Caki2 (cell line): ENCODE data around the gene HGF. TPM values are rescaled to one million over a fixed set of nuclear protein-coding genes. Genes with fewer than 3 reads are reported as not detected.
"Not testable (repeated sequence)": the region's sequence is repeated elsewhere in the genome, so short reads cannot be mapped to it uniquely, and the experiment has no call there.

Experiments used
- DNase-seq: peaks from one replicate; pipeline ENCODE4 v3.0.0-alpha.2; 2015; ENCODE audit warnings: low read depth
- in situ Hi-C: cut with HindIII; loops from 2 replicates; pipeline ENCODE4 v1.10.0; 2016; ENCODE audit warnings: low sequenced_read_pairs, low pct_unique_long_range_greater_than_20kb, mixed read lengths
- total RNA-seq: library from RNA; depleted of rRNA; stranded (reverse); fragments of >200 nt; shearing (Covaris generic); gene quantifications from 2 replicates; pipeline ENCODE4 v1.2.3, GENCODE V29; 2014; ENCODE audit warnings: low replicate concordance; rRNA removed

The HGF gene
- not detected in 2 replicates for total RNA-seq

DNA sequence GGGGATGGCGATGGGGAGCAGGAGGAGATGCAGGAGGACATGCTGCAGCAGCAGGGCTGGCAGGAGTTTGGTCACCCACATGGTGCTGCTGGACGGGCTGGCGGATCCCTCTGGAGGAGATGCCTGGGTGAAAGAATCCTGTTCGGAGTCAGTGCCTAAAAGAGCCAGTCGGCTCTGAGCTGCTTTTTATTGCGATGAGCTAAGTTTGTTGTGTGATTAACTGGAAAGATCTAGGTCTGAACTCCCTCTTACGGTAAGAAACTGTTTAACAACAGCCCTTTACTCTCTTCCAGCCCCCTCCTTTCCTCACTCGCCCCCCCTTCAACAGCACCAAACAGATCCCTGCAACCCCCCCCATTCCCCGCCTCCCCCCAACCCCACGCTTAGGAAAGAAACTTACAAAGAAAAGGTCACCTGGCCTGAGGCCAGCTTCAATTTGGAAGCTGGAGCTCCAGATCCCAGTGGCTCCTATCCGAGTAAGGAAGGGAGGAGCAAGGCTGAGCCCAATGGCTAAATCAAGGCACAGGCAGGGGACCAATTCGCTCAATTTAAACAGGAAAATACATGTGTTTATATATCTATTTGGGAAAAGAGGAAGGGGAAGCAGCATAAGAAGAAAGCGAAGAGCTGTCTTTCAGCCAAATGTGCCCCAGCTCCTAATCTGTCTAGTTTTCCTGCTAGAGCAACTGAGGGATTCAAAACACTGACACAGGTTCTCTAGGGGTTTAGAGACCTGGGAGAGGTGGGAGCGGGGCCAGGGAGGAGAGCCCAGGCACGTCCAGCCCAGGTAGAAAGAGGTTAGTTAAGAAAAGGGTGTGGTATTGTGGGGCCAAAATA lies at the start of gene HGF:
TSS of gene HGF (minus strand) at position 157 of the 837 bp plus-strand sequence. CDS start at position 81, 76 bp downstream.
- in situ Hi-C loops = no loop called here
- no peak for DNase-seq

DNA sequence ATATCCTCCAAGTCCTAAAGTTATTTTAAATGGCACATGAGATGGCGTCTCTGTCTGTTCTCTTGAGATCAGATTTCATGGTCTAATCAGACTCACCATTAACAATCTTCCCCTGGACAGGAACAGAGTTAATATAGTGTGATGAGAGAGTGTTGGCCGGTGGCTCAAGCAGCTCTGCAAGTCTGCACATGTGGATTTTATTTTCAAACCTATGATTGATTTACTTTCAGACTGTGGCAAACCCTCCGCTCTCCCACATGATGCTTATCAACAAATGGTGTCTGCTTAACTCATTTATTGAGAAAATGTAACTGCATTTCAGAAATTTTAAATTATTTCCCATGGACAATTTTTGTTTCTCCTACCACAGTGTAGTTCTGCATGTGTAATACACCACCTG lies 46.5 kb upstream of the HGF start:
- no peak for DNase-seq
- in situ Hi-C loops = no loop called here

DNA sequence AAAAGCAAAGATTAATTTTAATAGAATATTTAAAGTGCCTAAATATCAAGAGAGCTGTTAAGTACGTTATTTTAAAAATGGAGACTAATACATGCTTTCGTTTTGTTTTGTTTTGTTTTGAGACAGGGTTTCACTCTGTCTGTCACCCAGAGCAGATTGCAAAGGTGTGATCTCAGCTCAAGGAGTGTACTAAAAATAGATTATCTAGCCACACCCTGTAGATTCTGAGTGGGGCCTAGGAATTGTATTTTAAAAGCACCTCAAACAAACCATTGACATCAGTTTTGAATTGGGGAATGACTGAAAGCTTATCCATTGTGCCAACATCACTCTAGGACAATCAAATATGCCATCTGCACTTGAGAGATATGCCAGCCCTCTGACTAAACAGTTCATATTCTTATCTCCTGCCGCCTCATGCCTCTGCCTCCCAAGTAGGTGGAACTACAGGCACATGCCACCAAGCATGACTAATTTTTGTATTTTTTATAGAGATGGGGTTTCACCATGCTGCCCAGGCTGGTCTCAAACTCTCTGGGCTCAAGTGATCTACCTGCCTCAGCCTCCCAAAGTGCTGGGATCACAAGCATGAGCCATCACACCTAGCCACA lies 43.1 kb upstream of the HGF start:
- DNase-seq, in situ Hi-C loops: not testable (repeated sequence)

DNA sequence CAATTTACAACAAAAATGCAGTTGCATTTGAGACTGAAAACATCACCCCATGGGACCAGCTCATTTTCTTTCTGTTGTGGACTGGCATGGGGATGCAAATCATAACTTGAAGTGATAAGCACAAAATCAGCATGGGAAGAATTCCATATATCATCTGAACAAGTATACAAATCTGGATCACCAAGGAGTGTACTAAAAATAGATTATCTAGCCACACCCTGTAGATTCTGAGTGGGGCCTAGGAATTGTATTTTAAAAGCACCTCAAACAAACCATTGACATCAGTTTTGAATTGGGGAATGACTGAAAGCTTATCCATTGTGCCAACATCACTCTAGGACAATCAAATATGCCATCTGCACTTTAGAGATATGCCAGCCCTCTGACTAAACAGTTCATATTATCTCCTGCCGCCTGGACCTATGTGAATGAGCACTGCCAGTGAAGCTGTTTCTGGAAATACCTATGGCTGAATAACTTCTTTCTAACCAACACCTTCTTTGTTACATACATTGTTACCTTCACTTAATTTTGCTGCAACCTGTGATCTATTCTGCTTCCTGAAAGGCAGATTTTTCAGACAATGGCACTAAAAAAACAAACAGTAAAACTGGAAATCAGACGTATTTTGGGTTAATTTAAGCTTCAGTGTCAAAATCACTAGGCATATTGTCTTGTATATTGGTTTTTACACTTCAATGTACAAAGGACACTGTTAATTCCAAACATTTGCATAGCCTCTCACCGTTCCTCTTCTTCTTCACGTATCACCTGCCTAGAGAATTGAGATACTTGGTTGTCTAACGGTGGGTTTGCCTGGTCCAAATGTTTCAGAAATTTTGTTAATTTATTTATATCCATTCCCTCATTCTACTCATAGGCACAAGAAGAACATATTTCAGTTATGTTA lies 42.4 kb upstream of the HGF start:
- in situ Hi-C loops = no loop called here
- DNase-seq = no peak

DNA sequence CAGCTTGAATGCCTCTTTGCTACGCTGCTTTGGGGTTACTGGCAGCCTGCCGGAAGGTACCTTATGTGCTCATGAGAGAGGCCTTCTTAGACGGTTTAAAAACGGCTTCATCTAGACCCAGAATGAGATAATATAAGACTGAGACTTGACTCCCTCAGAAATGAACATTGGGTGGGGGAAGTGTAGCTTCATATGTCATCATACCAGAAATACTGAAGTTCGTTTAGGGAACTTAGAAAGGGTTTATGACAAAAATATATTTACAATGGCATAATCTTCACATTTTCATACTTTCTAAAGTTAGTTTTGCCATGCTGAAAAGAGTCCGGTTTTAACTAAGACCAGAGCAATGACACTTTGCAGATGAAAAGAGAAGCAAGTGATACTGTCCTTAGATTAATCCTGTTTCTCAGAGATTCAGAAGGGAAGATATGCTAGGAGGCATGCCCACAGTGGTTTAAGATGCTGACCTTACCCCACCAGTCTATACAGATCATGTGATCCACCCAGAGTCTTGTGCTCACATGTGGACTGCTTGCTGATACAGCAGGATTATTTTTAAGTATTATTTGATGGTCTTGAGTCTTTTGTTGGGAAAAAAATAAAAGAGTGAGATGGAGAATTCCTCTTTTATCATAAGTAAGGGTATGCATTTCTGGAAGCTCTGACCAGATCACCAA lies 40.8 kb upstream of the HGF start:
- in situ Hi-C loops = no loop called here
- no peak for DNase-seq

DNA sequence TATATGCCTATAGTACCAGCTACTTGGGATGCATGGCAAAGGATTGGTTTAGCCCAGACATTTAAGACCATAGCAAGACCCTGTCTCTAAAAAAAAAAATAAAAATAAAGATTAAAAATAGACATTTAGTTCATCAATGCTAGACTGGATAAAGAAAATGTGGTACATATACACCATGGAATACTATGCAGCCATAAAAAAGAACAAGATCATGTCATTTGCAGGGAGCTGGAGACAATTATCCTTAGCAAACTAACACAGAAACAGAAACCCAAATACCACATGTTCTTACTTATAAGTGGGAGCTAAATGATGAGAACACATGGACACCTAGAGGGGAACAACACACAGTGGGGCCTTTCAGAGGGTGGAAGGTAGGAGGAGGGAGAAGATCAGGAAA lies 38.5 kb upstream of the HGF start:
- in situ Hi-C loops, DNase-seq: not testable (repeated sequence)

DNA sequence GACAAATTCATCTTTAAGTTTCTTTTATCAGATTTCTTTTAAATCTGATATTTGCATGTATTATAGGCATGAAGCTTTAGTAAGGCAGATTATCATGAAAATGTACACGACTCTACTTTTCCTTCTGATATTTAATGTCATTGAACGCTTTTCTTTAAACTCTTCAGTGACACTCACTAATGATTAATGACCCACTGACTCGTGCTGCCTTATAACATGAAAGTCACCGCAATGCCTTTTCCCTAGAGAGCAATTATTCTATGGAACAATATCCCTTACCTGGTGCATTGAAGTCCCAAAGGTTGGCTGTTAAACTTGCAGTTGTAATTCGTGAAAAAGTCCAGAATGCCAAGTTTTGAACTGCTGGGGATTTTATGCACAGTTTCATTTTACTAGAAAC lies 33.4 kb upstream of the HGF start:
- in situ Hi-C loops = no loop called here
- no peak for DNase-seq

DNA sequence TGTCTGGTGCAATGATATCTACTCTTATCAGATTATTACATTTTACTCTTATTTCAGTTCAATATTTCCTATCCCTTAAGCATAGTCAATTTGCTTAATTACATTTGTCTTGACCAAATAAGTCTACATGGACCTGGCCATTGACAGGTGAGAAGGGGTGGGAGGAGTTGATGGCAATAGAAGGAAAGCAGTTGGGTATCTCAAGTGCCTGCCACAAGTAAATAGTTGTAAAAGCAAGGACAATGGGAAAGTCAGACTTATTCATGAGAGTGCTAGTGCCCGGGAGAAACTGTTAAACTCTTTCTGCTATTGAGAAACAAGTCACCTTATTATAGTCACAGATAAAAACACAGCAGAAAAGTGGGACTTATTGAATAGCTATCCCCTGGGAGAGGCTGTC lies 32.4 kb upstream of the HGF start:
- in situ Hi-C loops = no loop called here
- no peak for DNase-seq

DNA sequence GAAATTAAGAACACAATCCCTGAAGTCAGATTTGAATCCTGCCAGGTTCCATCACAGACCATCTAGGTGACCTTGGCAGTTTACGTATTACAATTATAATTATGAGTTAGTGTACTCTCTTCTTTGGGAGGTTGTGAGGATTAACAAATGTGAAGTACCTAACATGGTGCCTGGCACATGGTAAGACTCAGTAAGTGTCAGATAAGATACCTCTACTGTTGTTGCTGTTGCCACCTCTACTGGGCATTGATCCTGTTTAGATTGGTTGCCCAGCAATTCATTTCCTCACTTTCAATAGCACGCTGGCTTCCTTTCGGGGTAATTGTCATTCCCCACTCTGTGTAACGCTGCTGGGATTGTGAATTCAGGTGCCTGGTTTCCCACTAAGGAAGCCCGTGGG lies 31.7 kb upstream of the HGF start:
- in situ Hi-C loops = no loop called here
- no peak for DNase-seq

DNA sequence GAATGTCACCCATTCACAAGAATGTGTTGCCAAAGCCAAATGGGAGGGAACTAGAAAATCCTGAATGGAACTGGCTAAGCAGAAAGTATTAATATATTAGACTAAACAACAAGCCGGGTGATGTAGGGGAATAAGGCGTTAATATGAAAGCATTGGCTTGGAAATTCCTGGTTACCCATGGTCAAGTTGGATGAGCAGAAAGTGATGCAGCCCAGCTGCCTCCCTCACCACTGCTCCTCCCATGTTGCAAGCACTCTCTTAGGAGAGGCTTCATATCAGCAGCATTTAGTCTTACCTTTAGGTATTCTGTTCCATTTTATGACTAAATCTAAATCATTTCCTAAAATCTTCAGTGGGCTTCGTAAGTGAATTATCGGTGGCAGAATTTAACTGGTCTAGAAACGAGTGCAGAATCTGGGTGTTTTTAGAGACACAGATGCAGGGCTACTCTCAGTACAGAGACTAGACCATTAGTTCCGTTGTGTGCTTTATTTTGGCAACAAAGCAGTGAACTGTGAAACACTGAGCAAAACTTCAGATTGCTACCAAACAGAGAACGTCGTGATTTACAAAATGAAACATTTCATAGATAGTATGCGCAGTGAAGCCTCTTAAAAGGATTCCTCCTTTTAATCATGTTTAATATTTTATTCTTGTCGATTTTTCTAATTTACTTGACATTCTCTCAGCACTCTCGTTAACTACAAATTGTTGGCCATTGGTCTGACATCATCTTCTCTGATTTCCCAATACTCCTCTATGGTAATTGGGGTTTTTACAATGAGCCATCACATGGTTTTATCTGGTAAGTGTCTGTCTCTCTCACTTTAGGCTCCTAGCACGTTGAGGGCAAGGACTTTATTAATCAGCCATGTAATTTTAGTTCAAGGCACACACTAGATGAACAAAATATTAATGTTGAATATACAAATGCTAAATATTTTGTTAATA lies 22.0 kb upstream of the HGF start:
- in situ Hi-C loops = no loop called here
- DNase-seq = no peak

DNA sequence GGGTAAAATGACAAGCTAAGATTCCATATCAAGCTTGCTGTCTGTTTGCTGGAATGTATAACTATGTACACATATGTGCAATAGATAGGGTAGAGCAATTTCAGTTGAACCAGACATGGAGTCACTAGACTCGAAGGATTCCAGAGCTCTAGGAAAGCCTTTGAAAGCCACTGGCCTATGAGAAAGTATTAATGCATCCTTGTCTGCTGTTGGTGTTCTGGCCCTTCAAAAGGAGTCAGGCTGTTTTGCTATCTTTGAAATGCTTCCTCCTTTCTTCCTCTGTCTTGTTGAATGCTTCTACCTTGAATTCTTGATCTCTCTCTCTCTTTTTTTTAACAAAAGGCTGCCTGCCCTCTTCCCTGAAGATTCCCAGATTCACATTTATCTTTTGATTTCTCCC lies 20.8 kb upstream of the HGF start:
- in situ Hi-C loops = no loop called here
- DNase-seq = no peak

DNA sequence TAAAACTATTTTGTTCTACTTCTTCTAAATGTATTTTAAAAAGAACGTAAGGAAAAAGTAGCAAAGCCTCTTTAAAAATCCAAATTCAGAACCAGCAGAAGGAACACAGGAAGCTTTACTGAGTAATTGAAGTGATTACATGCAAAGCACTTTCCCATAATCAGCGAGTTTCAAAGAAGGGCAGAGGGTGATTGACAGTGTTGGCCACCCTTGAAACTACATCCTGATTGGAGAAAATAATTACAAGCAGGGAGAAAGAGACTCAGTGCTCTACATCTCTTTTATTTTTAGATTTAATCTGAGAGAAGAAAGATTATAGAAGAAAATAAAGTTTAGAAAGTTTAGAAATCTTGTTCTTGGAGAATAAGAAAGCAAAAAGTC lies 20.3 kb upstream of the HGF start:
- in situ Hi-C loops = no loop called here

DNA sequence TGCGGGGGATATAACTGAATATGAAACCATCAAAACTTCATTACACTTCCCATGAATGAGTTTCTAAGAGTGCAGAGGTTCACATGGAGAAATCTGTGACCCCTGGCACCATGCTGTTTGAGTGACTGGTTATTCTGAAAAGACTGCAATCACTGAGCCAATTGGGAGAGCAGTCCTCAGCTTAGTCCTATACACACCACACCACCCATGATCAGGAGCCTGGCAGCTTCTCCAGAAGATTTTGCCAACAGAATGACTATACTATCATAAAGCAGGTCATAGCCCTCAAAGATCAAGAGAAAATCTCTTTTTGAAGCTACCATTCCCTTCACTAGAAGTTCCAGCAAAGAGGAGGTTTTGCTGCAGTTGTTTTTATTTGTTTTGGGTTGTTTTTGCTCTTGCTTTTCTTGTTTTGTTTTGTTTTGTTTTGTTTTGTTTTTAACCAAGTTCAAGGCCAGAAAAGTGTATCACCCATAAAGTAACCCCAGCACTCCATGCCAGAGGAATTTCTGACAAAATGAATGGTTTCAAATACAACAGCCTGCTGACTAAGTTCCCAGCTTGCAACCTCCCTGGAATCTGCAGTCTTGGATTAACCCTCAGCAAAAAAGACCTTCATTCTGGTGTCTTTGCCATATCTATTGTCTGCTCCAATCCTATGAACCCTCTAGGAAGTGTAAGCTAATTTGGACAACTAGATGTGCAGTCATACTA lies 19.7 kb upstream of the HGF start:
- in situ Hi-C loops = no loop called here
- no peak for DNase-seq

More for the DNA sequence above, 20.3 kb upstream of the HGF start:
- no peak for DNase-seq

DNA sequence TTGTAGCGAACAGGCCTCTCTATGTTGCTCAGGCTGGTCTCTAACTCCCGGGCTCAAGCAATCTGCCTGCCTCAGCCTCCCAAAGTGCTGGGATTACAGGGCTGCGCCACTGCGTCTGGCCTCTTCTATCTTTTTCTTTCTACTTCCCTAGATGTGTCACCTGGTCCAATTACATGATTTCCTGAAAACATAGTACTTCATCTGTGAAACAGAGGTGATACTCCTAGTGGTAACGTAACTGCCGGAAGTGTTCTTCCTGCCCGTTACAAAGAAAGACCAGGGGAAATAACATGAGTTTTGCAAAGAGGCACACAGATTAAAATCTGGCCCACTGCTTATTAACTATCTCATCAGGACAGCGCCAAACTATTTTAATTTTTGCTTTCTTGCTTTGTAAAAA lies 18.4 kb upstream of the HGF start:
- in situ Hi-C loops = no loop called here
- DNase-seq = no peak

DNA sequence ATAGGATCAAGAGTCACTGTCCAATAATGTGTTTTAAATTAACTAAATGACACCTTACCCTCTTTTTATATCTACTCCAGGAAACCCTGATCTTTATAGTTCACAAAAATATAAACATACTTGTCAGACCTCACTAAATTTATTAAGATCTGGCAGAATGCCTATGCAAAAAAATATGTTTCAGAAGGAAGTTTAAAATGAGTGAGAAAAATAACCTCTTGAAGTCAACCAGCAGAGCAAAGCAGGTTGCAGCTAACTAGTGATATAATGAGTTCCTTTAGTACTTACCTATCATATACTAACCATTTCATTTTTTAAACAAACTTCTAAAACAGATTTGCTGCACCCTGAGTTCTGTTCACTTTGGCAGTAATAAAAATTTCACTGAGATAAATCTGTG lies 14.0 kb upstream of the HGF start:
- in situ Hi-C loops = no loop called here
- no peak for DNase-seq

DNA sequence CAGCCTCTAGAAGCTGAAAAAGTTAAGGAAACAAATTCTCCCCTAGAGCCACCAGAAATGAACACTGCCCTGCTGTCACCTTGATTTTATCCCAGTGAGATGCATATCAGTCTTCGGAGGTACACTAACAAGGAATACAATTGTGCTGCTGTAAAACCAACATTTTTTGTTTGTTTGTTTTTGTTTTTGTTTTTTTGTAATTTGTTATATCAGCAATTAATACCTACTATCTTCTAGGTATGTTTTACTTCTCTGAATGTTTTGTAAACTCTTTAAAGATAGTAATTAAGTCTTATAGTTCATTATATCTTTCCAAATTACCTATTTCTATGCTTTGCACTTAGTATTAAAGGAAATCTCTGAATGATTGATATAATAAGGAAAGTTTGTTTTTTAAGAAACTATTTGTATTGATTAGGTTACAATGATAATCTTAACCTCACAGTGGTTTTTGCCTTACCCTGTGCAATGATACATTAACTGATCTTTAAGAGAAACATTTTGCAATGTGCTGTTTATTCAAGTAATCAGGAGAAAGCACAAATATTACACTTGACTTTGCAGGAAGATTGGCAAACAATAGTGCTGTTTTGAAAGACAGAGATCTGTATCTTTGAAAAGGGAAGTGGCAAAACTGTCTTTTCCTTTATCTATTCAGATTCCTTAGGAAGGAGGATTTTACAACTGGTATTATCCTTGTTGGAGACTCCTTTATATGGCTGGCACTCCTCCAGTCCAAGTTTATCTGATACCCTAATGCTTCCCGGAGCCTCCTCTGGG lies 11.3 kb upstream of the HGF start:
- in situ Hi-C loops = no loop called here
- DNase-seq = no peak
